Heart left ventricle (tissue), 13 donors: ENCODE measurements around the gene CERKL.

Experiments used
- CTCF ChIP-seq, 12 donors: fragments of 200-600 bp; sonication (generic) in 4 of 12; IDR thresholded peaks; one replicate each; pipeline versions ENCODE4 v1.5.0 to v1.8.0; 2018 to 2022; ENCODE audit warnings: antibody characterized with exemption in 12 of 12, mild to moderate bottlenecking in 5 of 12
- POLR2A ChIP-seq, 2 donors: fragments of 450-650 bp; IDR thresholded peaks; one replicate each; pipeline ENCODE4 v1.6.1; 2017; ENCODE audit warnings: antibody characterized with exemption in 2 of 2, mild to moderate bottlenecking in 2 of 2, moderate library complexity in 2 of 2
- donor health status: ischemic (EF 13 %, LVEDD 7.1; RV severe dilation, severe dysfunction).
- donor health status: DM: no; HTN: yes; CAD: no.
- donor health status: DM: no; HTN: no; CAD: no.
- donor health status: ischemic (EF 25% LVEDD 6.9; RV normal size, moderate dysfunction).
- donor health status: ischemic (EF 25% LVEDD 5.7; RV mildly dilated, moderate dysfunction).
- donor health status: ischemic (EF 35%, LVEDD 5.7; RV mildly dilated, moderate dysfunction).
- donor health status: nonischemic (EF 11% LVEDD 7.7; RV severe dilation, severe dysfunction).
- donor health status: DM: yes; HTN: yes; CAD: no.
- donor health status: PGD.
- donor health status: ischemic (EF 29% LVEDD 5.4; RV normal size, mild dysfunction).
- donor health status: nonischemic (EF 23%, LVEDD 6.1; RV moderate dilation, normal function).

- TF ChIP-seq CTCF (IDR thresholded peaks at IDR 0.05): no peak
- TF ChIP-seq POLR2A (IDR thresholded peaks at IDR 0.05): no peak
Observed at GRCh38 chr2:181675254-181675653, 18.3 kb upstream of the CERKL start.
